Skin epidermis (tissue), 12 donors: ENCODE results near the gene SLC17A2.
"Not testable (repeated sequence)": the region's sequence is repeated elsewhere in the genome, so short reads cannot be mapped to it uniquely, and the experiment has no call there.

Experiments
- H3K27ac ChIP-seq, 21 experiments: fragments of 200-600 bp; sonication (generic) in 11 of 21; one replicate each; pipeline ENCODE4 v1.5.0; 2020; ENCODE audit warnings: mild to moderate bottlenecking in 3 of 21, inconsistent platforms in 2 of 21, moderate library complexity in 2 of 21
- H3K4me3 ChIP-seq, 7 experiments: fragments of 200-600 bp; sonication (generic) in 2 of 7; one replicate each; pipeline ENCODE4 v1.5.0; 2020; ENCODE audit warnings: inconsistent platforms in 2 of 7, mild to moderate bottlenecking in 2 of 7, moderate library complexity in 1 of 7

The SLC17A2 gene

GRCh38 chr6:25953733-25954132, 23.2 kb upstream of the SLC17A2 start:
- H3K27ac ChIP-seq = no peak overlapping the region
- H3K4me3 ChIP-seq = no peak overlapping the region

- Histone ChIP-seq H3K27ac (no peak overlapping the region), H3K4me3 (no peak overlapping the region)
Observed at GRCh38 chr6:25952535-25952934, 22.0 kb upstream of the SLC17A2 start.

- Histone ChIP-seq H3K4me3 (no peak overlapping the region), H3K27ac (no peak overlapping the region)
Observed at GRCh38 chr6:25951296-25952032, 21.0 kb upstream of the SLC17A2 start.

- Histone ChIP-seq H3K27ac (no peak overlapping the region), H3K4me3 (no peak overlapping the region)
Observed at GRCh38 chr6:25950297-25950696, 19.8 kb upstream of the SLC17A2 start.

- Histone ChIP-seq H3K4me3 (no peak overlapping the region), H3K27ac (no peak overlapping the region)
Observed at GRCh38 chr6:25949695-25950094, 19.2 kb upstream of the SLC17A2 start.

GRCh38 chr6:25947492-25947891, 17.0 kb upstream of the SLC17A2 start:
- H3K4me3 ChIP-seq = not testable (repeated sequence)

GRCh38 chr6:25946631-25947030, 16.1 kb upstream of the SLC17A2 start:
- H3K27ac ChIP-seq = no peak overlapping the region
- no peak overlapping the region for H3K4me3 ChIP-seq

More at GRCh38 chr6:25947492-25947891, 17.0 kb upstream of the SLC17A2 start:
- not testable (repeated sequence) for H3K27ac ChIP-seq

GRCh38 chr6:25945738-25946137, 15.2 kb upstream of the SLC17A2 start:
- not testable (repeated sequence) for H3K4me3 ChIP-seq, H3K27ac ChIP-seq

- H3K27ac ChIP-seq = no peak overlapping the region
- H3K4me3 ChIP-seq = no peak overlapping the region
Observed at GRCh38 chr6:25944688-25945574, 14.4 kb upstream of the SLC17A2 start.

- no peak overlapping the region for H3K27ac ChIP-seq
- no peak overlapping the region for H3K4me3 ChIP-seq
Observed at GRCh38 chr6:25943887-25944286, 13.4 kb upstream of the SLC17A2 start.

GRCh38 chr6:25942561-25943147, 12.2 kb upstream of the SLC17A2 start:
- no peak overlapping the region for H3K27ac ChIP-seq

GRCh38 chr6:25939593-25939992, 9.1 kb upstream of the SLC17A2 start:
- H3K4me3 ChIP-seq = no peak overlapping the region
- H3K27ac ChIP-seq = no peak overlapping the region

More at GRCh38 chr6:25942561-25943147, 12.2 kb upstream of the SLC17A2 start:
- H3K4me3 ChIP-seq = no peak overlapping the region

GRCh38 chr6:25935953-25936352, 5.5 kb upstream of the SLC17A2 start:
- no peak overlapping the region for H3K27ac ChIP-seq
- no peak overlapping the region for H3K4me3 ChIP-seq

- Histone ChIP-seq H3K4me3 (no peak overlapping the region), H3K27ac (no peak overlapping the region)
Observed at GRCh38 chr6:25934735-25935313, 4.3 kb upstream of the SLC17A2 start.

- Histone ChIP-seq H3K4me3 (no peak overlapping the region), H3K27ac (no peak overlapping the region)
Observed at GRCh38 chr6:25934156-25934555, 3.7 kb upstream of the SLC17A2 start.

GRCh38 chr6:25931411-25931709, 869 bp upstream of the SLC17A2 start:
- no peak overlapping the region for H3K4me3 ChIP-seq
- no peak overlapping the region for H3K27ac ChIP-seq

- H3K27ac ChIP-seq, H3K4me3 ChIP-seq: not testable (repeated sequence)
Observed at GRCh38 chr6:25929785-25930184, 706 bp downstream of the SLC17A2 start.

GRCh38 chr6:25928562-25929324, 1.7 kb downstream of the SLC17A2 start:
- H3K27ac ChIP-seq = no peak overlapping the region
- no peak overlapping the region for H3K4me3 ChIP-seq

GRCh38 chr6:25927756-25928216, 2.7 kb downstream of the SLC17A2 start:
- H3K4me3 ChIP-seq = no peak overlapping the region
- no peak overlapping the region for H3K27ac ChIP-seq

GRCh38 chr6:25927178-25927577, 3.3 kb downstream of the SLC17A2 start:
- H3K27ac ChIP-seq = no peak overlapping the region
- H3K4me3 ChIP-seq = no peak overlapping the region
